Calu3 (cell line): ENCODE data around the gene ZBED2. TPM values are rescaled to one million over a fixed set of nuclear protein-coding genes. Genes with fewer than 3 reads are reported as not detected.

Experiments used
- BruUV-seq: library from RNA; stranded (reverse); fragments of 400-500 nt; replicated peaks from 2 replicates; lab custom pipeline; 2021; lab: Mats Ljungman, UMichigan
- CTCF ChIA-PET: fragments of 300-600 bp; sonication (Branson Sonifier 250); formaldehyde crosslinking; loops from one replicate; lab custom pipeline; 2022; ENCODE audit warnings: antibody characterized with exemption; lab: Charles Lee
- DNase-seq: peaks from one replicate; pipeline ENCODE4 v3.0.0; 2022
- H3K27ac Mint-ChIP-seq: one replicate; pipeline ENCODE4 v1.8.0; 2022; ENCODE audit warnings: mixed read lengths; ENCODE audit not compliant: unreplicated experiment
- H3K27me3 Mint-ChIP-seq: one replicate; pipeline ENCODE4 v1.8.0; 2022; ENCODE audit warnings: mixed read lengths; ENCODE audit not compliant: unreplicated experiment
- H3K36me3 Mint-ChIP-seq: one replicate; pipeline ENCODE4 v1.8.0; 2022; ENCODE audit warnings: mild to moderate bottlenecking, moderate library complexity, mixed read lengths; ENCODE audit not compliant: insufficient read depth, unreplicated experiment
- H3K4me1 Mint-ChIP-seq: one replicate; pipeline ENCODE4 v1.8.0; 2022; ENCODE audit warnings: mild to moderate bottlenecking, low read depth, mixed read lengths; ENCODE audit not compliant: unreplicated experiment
- H3K4me3 Mint-ChIP-seq: one replicate; pipeline ENCODE4 v1.8.0; 2022; ENCODE audit warnings: mild to moderate bottlenecking, low read depth, moderate library complexity, mixed read lengths; ENCODE audit not compliant: unreplicated experiment
- H3K9me3 Mint-ChIP-seq: one replicate; pipeline ENCODE4 v1.8.0; 2022; ENCODE audit warnings: low read depth, mixed read lengths; ENCODE audit not compliant: unreplicated experiment
- CTCF ChIP-seq: fragments of 200-600 bp; IDR thresholded peaks from one replicate; pipeline ENCODE4 v1.8.0; 2022; ENCODE audit warnings: antibody characterized with exemption; ENCODE audit not compliant: unreplicated experiment
- intact Hi-C: fragments of 100-400 bp; cut with micrococcal nuclease; formaldehyde crosslinking; loops from one replicate; pipeline ENCODE4 v1.10.0; 2022; ENCODE audit not compliant: unreplicated experiment
- total RNA-seq: library from RNA; stranded (reverse); gene quantifications from 2 replicates; pipeline ENCODE4 v1.2.3, GENCODE V29; 2022

Gene ZBED2
- total RNA-seq, 1 experiment from 2014 or later = 0.24 TPM

DNA sequence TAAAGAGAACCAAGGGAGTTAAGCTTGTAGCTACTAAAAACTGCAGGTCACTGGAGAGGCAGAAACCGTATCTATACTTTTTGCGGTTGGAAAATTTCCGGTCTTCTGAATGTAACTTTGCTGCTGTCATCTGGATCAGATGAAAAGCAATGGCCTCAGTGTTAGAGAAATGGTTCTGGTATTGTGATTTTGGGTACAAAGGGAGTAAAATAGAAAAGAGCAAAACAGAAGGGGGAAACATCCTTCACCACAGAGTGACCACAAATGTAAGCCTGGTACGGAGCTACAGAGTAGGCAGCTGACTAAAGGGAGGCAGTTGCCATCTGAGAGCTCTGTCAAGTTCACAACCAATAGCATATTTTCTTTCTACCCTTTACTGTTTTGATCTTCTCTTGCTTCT, 47.5 kb downstream of the ZBED2 start:
- no peaks in the 10 kb centered on the region for H3K9me3 Mint-ChIP-seq
- no peaks in the 10 kb centered on the region for H3K27me3 Mint-ChIP-seq
- no peak overlapping the region for H3K4me3 Mint-ChIP-seq
- BruUV-seq = no TSS peak
- CTCF ChIA-PET = no interaction called here
- no peak for DNase-seq
- no peak for TF ChIP-seq CTCF
- H3K27ac Mint-ChIP-seq = no peak overlapping the region
- intact Hi-C loops = no loop called here
- H3K36me3 Mint-ChIP-seq = no peaks in the 10 kb centered on the region
- H3K4me1 Mint-ChIP-seq = peaks cover 12% of the 10 kb centered on the region

DNA sequence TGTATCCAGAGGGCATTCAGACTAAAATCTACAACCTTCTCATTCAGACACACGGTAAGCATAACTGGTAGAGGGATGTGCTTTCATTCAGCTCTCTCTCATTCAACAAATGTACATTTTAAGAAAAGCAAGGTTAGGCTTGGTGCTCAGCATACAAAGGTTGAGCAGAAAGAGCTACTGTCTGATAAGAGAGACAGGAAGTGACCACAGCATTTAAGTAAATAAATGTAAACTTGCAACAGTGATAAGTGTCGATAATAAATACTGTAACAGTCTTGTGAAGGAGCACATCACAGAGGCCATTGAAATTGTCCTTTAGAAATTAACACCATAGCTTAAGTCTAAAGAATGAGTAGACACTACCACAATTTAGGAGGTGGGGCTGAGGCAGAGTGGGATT, 49.8 kb downstream of the ZBED2 start:
- CTCF ChIA-PET = interaction anchor here (0.6 to 1.5 kb wide), 2 partner anchors 23 to 350 kb away, joined by 3 read pairs; no protein-coding TSS in a partner anchor
- Mint-ChIP-seq H3K9me3 (no peaks in the 10 kb centered on the region), H3K36me3 (no peaks in the 10 kb centered on the region), H3K4me3 (no peak overlapping the region), H3K27ac (no peak overlapping the region), H3K4me1 (peaks cover 12% of the 10 kb centered on the region), H3K27me3 (no peaks in the 10 kb centered on the region)
- DNase-seq = no peak
- no peak for TF ChIP-seq CTCF
- BruUV-seq = no TSS peak
- intact Hi-C loops = no loop called here

Other genes with a start within 250 kb of the ZBED2 start
- 0.27 TPM in 1 of 2 replicates, not detected in the other for gene CD96, start 53.1 kb downstream of the ZBED2 start, total RNA-seq
- 7.9 and 12.2 TPM in 2 replicates for gene PLCXD2, start 79.3 kb upstream of the ZBED2 start, total RNA-seq